Tibial nerve (tissue), 4 donors: Measurements from ENCODE around the gene PCDHGA6.

Experiments
- CTCF ChIP-seq, 5 experiments: fragments of 200-600 bp in 3 of 5; fragments of 450-650 bp in 2 of 5; sonication (generic) in 3 of 5; IDR thresholded peaks; one replicate each; pipeline ENCODE4 v1.5.1; 2016 to 2019; ENCODE audit warnings: antibody characterized with exemption in 5 of 5, mild to moderate bottlenecking in 3 of 5, moderate library complexity in 2 of 5
- EP300 ChIP-seq, 2 donors: sonication (generic); formaldehyde crosslinking; IDR thresholded peaks; one replicate each; pipeline ENCODE4 v1.6.1; 2017; ENCODE audit warnings: antibody characterized with exemption in 2 of 2, mild to moderate bottlenecking in 1 of 2
- POLR2A ChIP-seq, 2 donors: fragments of 450-650 bp; IDR thresholded peaks; one replicate each; pipeline ENCODE4 v1.6.1; 2017; ENCODE audit warnings: antibody characterized with exemption in 2 of 2, mild to moderate bottlenecking in 2 of 2, moderate library complexity in 2 of 2

DNA sequence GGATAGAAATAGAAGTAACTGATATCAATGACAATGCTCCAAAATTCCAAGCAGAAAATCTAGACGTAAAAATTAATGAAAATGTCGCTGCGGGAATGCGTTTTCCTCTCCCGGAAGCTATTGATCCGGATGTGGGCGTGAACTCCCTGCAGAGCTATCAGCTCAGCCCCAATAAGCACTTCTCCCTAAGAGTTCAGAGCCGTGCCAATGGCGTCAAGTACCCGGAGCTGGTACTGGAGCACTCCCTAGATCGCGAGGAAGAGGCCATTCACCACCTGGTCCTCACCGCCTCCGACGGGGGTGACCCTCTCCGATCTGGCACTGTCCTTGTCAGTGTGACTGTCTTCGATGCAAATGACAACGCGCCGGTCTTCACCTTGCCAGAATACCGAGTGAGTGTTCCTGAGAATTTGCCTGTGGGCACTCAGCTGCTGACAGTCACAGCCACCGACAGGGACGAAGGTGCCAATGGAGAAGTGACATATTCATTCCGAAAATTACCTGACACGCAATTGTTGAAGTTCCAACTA, 39.9 kb downstream of the PCDHGA6 start:
- TF ChIP-seq CTCF (IDR thresholded peaks at IDR 0.05) = no peak
- TF ChIP-seq EP300 (IDR thresholded peaks at IDR 0.05) = no peak
- TF ChIP-seq POLR2A (IDR thresholded peaks at IDR 0.05) = no peak
